Mammary epithelial cell (primary cell): ENCODE results near the gene OR10D3.

Experiments used
- CTCF ChIP-seq, 2 donors: IDR thresholded peaks in 1 of 2; conservative IDR thresholded peaks in 1 of 2; 2 replicates each; pipeline ENCODE4 v1.5.1; 2011 to 2012; ENCODE audit warnings: inconsistent platforms in 2 of 2, low read length in 2 of 2, mild to moderate bottlenecking in 2 of 2, control low read depth in 1 of 2, low read depth in 1 of 2; ENCODE audit not compliant: insufficient read depth in 1 of 2; ENCODE audit errors: extremely low read depth in 1 of 2
- EZH2 ChIP-seq: IDR thresholded peaks from 2 replicates; pipeline ENCODE4 v1.6.1; 2012; ENCODE audit warnings: low read length, inconsistent platforms, borderline replicate concordance

GRCh38 chr11:124152770-124153407, 30.3 kb upstream of the OR10D3 start:
- TF ChIP-seq EZH2 (no peak), CTCF (conservative IDR thresholded peaks at IDR 0.05 in 1 of 2, IDR thresholded peaks at IDR 0.05 in 1 of 2; ENCODE audit: extremely low read depth in 1 of 2, insufficient read depth in 1 of 2, low read depth in 1 of 2, low read length in 2 of 2) (no peak)
